ENCODE data around the gene PDGFA.

- TF ChIP-seq CTCF (IDR thresholded peaks at IDR 0.05) (no peak), POLR2A (IDR thresholded peaks at IDR 0.05) (no peak)
Observed at GRCh38 chr7:516216-516605, 3.4 kb downstream of the PDGFA start.
